GM12873 (cell line): ENCODE data around the gene PTAFR.

ENCODE experiments used
- TF ChIP-seq, protein P1 (sequence below): IDR thresholded peaks from 2 replicates; pipeline ENCODE4 v1.5.1; 2012; ENCODE audit warnings: low read depth, mild to moderate bottlenecking, moderate library complexity, low read length, control low read depth; ENCODE audit not compliant: insufficient read depth; ENCODE audit errors: missing control alignments

Gene PTAFR, protein sequence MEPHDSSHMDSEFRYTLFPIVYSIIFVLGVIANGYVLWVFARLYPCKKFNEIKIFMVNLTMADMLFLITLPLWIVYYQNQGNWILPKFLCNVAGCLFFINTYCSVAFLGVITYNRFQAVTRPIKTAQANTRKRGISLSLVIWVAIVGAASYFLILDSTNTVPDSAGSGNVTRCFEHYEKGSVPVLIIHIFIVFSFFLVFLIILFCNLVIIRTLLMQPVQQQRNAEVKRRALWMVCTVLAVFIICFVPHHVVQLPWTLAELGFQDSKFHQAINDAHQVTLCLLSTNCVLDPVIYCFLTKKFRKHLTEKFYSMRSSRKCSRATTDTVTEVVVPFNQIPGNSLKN

DNA sequence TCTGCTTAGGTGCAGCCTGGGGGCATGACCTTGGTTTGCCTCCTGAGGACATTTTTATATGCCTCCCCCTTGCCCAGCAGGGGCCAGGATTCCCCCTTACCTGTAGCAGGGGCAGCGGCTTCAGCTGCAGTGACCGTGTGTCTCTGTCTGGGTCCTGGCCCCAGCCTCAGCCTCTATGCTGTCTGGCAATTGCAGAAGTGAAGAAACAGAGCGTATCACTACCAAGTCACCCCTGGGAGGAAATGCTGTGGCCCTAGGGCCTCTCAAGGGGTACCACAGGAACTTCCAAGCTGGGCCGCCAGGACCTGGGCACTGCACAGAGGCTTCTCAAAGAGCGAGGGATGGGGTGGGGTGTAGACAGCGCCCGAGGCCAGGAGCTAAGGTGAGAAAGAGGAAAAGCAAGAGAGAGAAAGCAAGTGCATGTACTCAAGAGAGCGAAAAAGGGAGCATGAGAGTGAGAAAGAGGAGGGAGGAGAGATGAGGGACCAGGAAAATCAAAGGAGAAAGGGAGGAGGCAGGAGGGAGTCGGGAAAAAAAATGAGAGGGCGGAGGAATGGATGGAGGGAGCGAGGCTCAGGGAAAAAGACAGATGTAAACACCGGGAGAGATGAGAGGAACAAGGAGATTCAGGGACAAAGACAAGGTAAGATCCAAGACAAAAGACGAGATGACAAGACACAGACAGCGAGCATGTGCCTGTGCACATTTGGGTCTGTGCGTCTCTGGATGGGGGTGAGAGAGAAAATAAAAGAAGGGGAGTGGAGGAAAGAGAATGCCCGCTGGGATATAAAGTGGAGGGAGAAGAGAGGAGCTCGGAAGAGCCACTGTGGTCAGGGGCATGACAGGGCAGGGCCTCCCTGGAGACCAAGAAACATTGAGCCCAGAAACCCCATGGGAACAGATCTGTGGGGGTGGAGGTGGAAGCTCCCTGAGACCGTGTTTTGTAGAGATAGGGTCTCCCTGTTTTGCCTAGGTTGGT is at the start of gene PTAFR:
Gene PTAFR (minus strand): TSS at position 199 of the 979 bp plus-strand sequence. CDS start 25,669 bp downstream, outside the sequence.
- TF ChIP-seq, protein P1, sequence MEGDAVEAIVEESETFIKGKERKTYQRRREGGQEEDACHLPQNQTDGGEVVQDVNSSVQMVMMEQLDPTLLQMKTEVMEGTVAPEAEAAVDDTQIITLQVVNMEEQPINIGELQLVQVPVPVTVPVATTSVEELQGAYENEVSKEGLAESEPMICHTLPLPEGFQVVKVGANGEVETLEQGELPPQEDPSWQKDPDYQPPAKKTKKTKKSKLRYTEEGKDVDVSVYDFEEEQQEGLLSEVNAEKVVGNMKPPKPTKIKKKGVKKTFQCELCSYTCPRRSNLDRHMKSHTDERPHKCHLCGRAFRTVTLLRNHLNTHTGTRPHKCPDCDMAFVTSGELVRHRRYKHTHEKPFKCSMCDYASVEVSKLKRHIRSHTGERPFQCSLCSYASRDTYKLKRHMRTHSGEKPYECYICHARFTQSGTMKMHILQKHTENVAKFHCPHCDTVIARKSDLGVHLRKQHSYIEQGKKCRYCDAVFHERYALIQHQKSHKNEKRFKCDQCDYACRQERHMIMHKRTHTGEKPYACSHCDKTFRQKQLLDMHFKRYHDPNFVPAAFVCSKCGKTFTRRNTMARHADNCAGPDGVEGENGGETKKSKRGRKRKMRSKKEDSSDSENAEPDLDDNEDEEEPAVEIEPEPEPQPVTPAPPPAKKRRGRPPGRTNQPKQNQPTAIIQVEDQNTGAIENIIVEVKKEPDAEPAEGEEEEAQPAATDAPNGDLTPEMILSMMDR = no peak

DNA sequence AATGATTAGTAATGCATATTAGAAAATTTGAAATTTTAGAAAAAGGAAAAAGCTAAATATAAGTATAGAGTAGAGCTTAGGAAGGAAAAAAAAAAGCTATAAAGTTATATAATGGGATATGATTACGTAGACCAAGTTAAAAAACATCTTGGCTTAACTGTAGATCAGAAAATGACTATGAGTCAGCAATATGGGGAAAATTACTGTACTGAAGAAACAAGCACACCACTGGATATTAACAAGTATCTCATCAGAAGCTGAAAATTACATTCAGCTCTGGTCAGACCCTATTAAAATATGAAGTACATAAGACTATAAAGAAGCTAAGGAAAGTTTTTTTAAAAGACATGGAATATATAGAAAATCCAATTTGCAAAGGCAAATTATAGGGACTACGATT is 36.8 kb upstream of the PTAFR start:
- TF ChIP-seq, protein P1 = no peak

DNA sequence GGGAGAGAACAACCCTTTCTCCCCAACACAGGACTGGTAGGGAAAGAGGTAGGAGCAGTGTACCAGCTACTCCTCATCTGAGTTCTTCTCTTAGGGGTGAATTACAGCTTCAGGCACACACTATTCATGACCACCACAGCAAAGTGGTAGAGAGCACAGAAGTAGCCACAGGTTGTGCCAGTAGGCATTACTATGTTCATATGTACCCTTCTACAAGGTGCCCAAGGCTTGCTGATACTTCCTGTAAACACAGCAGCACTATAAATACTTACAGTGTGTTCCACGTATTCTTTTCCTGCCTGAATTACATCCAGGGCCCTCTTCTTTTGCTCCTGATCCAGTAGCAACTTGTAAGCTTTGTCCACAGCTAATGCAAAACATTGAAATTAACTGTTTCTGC is 33.2 kb upstream of the PTAFR start:
- TF ChIP-seq, protein P1 = no peak

DNA sequence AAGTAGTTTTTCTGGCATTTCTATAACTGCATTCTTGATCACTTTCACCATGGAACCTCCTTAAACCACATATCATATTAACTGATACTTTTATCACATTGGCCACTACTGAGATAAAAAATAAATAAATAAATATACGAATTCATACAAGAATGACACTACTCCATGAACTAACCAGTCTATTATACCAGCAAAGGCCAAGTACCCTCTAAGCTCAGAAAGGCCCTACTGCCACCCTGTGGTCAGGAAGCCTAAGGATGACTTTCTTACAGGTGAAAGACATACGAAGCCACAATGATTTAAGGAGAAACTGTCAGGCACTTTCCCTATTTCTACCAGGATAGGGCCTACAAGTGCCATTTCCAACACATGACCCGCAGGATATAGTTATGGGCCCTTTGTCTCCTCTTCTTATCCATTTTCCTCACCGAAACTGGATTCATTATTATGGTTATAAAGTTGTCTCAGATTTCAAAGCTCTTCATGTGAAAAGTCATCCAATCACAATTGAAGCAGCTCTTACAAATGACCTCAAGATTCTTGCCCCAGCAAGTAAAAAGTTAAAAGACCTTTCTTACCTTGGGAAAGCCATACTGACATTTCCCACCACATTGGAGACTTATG is 32.4 kb upstream of the PTAFR start:
- TF ChIP-seq, protein P1 = peak; percentile 81

DNA sequence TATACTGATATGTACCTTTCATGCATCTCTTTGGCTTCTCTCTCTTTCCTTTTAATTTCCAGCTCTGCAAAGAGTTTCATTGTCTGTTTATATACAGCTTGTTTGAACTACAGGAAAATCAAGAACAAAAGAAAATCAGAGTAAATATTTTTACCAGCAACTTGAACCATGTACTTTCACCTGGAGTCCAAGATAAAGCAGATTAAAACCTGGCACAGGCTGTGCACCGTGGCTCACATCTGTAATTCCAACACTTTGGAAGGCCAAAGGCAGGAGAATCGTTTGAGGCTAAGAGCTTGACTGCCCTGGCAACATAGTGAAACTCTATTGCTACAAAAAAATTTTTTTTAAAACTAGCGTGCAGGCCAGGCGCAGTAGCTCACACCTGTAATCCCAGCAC is 28.8 kb upstream of the PTAFR start:
- TF ChIP-seq, protein P1 = no peak

DNA sequence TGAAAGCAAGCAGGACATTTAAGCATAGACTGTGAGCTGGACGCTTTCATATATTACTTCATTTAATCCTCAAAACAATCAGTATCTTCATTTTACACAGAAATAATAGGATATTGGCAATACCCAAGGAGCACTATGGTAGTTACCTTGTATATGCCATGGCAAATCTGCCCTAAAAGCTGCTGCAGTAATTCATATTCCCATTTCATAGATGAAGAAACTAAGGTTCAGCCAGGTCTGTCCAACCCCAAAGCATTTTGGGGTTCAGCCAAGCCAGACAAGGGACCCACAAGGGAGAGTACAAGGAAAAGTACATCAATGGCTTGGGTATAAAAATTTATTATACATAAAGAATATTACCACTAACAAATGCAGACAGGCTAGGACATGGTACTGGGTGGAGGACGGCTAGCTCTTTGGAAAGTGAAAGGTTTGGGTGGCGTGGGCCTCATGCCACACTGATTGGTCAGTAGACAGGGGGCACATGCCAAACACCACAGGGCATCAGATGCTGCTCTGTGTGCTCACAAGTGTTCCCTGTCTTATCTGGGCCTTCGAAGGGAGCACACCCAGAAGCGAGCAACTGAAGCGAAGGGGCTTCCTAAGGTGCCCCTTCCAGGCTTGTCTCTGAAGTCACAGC is 23.9 kb upstream of the PTAFR start:
- TF ChIP-seq, protein P1 = no peak
